Stomach (tissue), 4 donors: ENCODE results near the gene LRRC49.

ENCODE experiments used
- CTCF ChIP-seq, 7 experiments: fragments of 450-650 bp in 4 of 7; fragments of 200-600 bp in 3 of 7; sonication (generic) in 3 of 7; IDR thresholded peaks; one replicate each; pipeline ENCODE4 v1.5.1; 2016 to 2019; ENCODE audit warnings: antibody characterized with exemption in 7 of 7, control low read depth in 2 of 7, mild to moderate bottlenecking in 1 of 7
- POLR2AphosphoS5 ChIP-seq, 3 donors: sonication (generic); formaldehyde crosslinking; IDR thresholded peaks; one replicate each; pipeline ENCODE4 v1.6.1; 2016; ENCODE audit warnings: antibody characterized with exemption in 3 of 3

- TF ChIP-seq POLR2AphosphoS5 (IDR thresholded peaks at IDR 0.05) (no peak), CTCF (IDR thresholded peaks at IDR 0.05) (no peak)
These were observed 22.6 kb upstream of the LRRC49 start for GRCh38 chr15:70870051-70870450.
